OCI-LY7 (cell line): ENCODE measurements around the gene PARD3B. TPM values are rescaled to one million over a fixed set of nuclear protein-coding genes. Genes with fewer than 3 reads are reported as not detected.

Experiments used
- BruUV-seq: library from RNA; stranded (reverse); fragments of 400-500 nt; replicated peaks from 2 replicates; lab custom pipeline; 2021; lab: Mats Ljungman, UMichigan
- CTCF ChIA-PET: fragments of 300-600 bp; sonication (Branson Sonifier 250); formaldehyde crosslinking; loops from one replicate; lab custom pipeline; 2022; ENCODE audit warnings: antibody characterized with exemption; ENCODE audit not compliant: unreplicated experiment; lab: Charles Lee
- POLR2A ChIA-PET: fragments of 300-600 bp; sonication (Branson Sonifier 250); formaldehyde crosslinking; loops from one replicate; lab custom pipeline; 2022; ENCODE audit warnings: antibody characterized with exemption; lab: Charles Lee
- DNase-seq: peaks from one replicate; pipeline ENCODE4 v3.0.0-alpha.2; 2015; ENCODE audit warnings: low spot score
- H2AFZ ChIP-seq: fragments of 200-600 bp; sonication (generic), shearing (Covaris generic); 2 replicates; pipeline ENCODE4 v1.6.1; 2014; ENCODE audit warnings: mild to moderate bottlenecking, antibody characterized with exemption, low read length, moderate library complexity
- H3K27ac ChIP-seq: fragments of 200-600 bp; sonication (generic); 2 replicates; pipeline ENCODE4 v1.5.1; 2014; ENCODE audit warnings: mixed run types, low read depth, mild to moderate bottlenecking, moderate library complexity, low read length, inconsistent platforms; ENCODE audit not compliant: poor library complexity, severe bottlenecking
- H3K36me3 ChIP-seq: fragments of 200-600 bp; sonication (generic); 2 replicates; pipeline ENCODE4 v1.6.1; 2014; ENCODE audit warnings: mild to moderate bottlenecking, antibody characterized with exemption, low read length, moderate library complexity, mixed read lengths; ENCODE audit not compliant: insufficient read depth
- H3K4me1 ChIP-seq: fragments of 200-600 bp; sonication (generic); 2 replicates; pipeline ENCODE4 v1.5.1; 2014; ENCODE audit warnings: mild to moderate bottlenecking, low read length; ENCODE audit not compliant: insufficient read depth, poor library complexity, severe bottlenecking
- H3K4me2 ChIP-seq: fragments of 200-600 bp; sonication (generic); 2 replicates; pipeline ENCODE4 v1.6.1; 2014; ENCODE audit warnings: mild to moderate bottlenecking, low read length
- H3K4me3 ChIP-seq: fragments of 200-600 bp; sonication (generic); 2 replicates; pipeline ENCODE4 v1.5.1; 2014; ENCODE audit warnings: mild to moderate bottlenecking, low read depth, low read length; ENCODE audit not compliant: poor library complexity, severe bottlenecking
- H3K79me2 ChIP-seq: fragments of 200-600 bp; sonication (generic); 2 replicates; pipeline ENCODE4 v1.6.1; 2016; ENCODE audit warnings: low read depth, mild to moderate bottlenecking, low read length, moderate library complexity, mixed read lengths; ENCODE audit not compliant: insufficient read depth
- H3K9me2 ChIP-seq: fragments of 200-600 bp; sonication (generic); 2 replicates; pipeline ENCODE4 v1.6.1; 2016; ENCODE audit warnings: mild to moderate bottlenecking, low read length, mixed read lengths; ENCODE audit not compliant: insufficient read depth
- H3K9me3 ChIP-seq: fragments of 200-600 bp; sonication (generic); 2 replicates; pipeline ENCODE4 v1.6.1; 2014; ENCODE audit warnings: mild to moderate bottlenecking, mixed run types, low read length, mixed read lengths
- H4K20me1 ChIP-seq: fragments of 200-600 bp; sonication (generic); 2 replicates; pipeline ENCODE4 v1.6.1; 2014; ENCODE audit warnings: mild to moderate bottlenecking, antibody characterized with exemption, low read length, moderate library complexity, mixed read lengths; ENCODE audit not compliant: insufficient read depth
- CTCF ChIP-seq: fragments of 200-600 bp; sonication (generic); conservative IDR thresholded peaks from 2 replicates; pipeline ENCODE4 v1.5.1; 2014; ENCODE audit warnings: mild to moderate bottlenecking, antibody characterized with exemption, low read length, moderate library complexity, mixed read lengths
- EZH2phosphoT487 ChIP-seq: fragments of 200-600 bp; sonication (generic); IDR thresholded peaks from 2 replicates; pipeline ENCODE4 v1.6.1; 2018; ENCODE audit warnings: low read depth, borderline replicate concordance, mild to moderate bottlenecking, mixed run types, antibody characterized with exemption, low read length, moderate library complexity, mixed read lengths
- intact Hi-C: fragments of 100-400 bp; cut with micrococcal nuclease; formaldehyde crosslinking; loops from one replicate; pipeline ENCODE4 v1.10.0; 2022; ENCODE audit not compliant: unreplicated experiment
- total RNA-seq, 2 experiments: library from RNA; depleted of rRNA in 1 of 2; stranded (reverse); fragments of >200 nt in 1 of 2; shearing (Covaris generic) in 1 of 2; gene quantifications; 2 replicates each; pipeline ENCODE4 v1.2.3, GENCODE V29; 2014 to 2022

PARD3B gene
- total RNA-seq, 2 experiments from 2014 or later, result not detected

GRCh38 chr2:205237524-205237923, 692.2 kb downstream of the PARD3B start:
- intact Hi-C loops, result no loop called here
- Histone ChIP-seq H3K9me3 (no peaks in the 10 kb centered on the region), H4K20me1 (no peaks in the 10 kb centered on the region), H3K27ac (no peak overlapping the region), H3K4me2 (no peak overlapping the region), H3K4me3 (no peak overlapping the region), H3K36me3 (no peaks in the 10 kb centered on the region), H2AFZ (no peak overlapping the region), H3K79me2 (no peaks in the 10 kb centered on the region), H3K4me1 (no peaks in the 10 kb centered on the region), H3K9me2 (no peaks in the 10 kb centered on the region)
- POLR2A ChIA-PET, result no interaction called here
- CTCF ChIA-PET, result no interaction called here
- TF ChIP-seq CTCF (0 out of 2 replicates have a peak, but pooled peaks have one; percentile 30), EZH2phosphoT487 (no peak)
- no TSS peak for BruUV-seq
- DNase-seq, result no peak

- Histone ChIP-seq H3K27ac (no peak overlapping the region), H4K20me1 (no peaks in the 10 kb centered on the region), H3K4me2 (no peak overlapping the region), H2AFZ (no peak overlapping the region), H3K36me3 (no peaks in the 10 kb centered on the region), H3K9me3 (no peaks in the 10 kb centered on the region), H3K9me2 (no peaks in the 10 kb centered on the region), H3K79me2 (no peaks in the 10 kb centered on the region), H3K4me3 (no peak overlapping the region), H3K4me1 (no peaks in the 10 kb centered on the region)
- ChIA-PET CTCF (no interaction called here), POLR2A (no interaction called here)
- DNase-seq, result no peak
- TF ChIP-seq EZH2phosphoT487 (no peak), CTCF (no peak)
- intact Hi-C loops, result no loop called here
- BruUV-seq, result no TSS peak
Observed at GRCh38 chr2:205245001-205245400, 699.7 kb downstream of the PARD3B start.

GRCh38 chr2:205245652-205246051, 700.4 kb downstream of the PARD3B start:
- Histone ChIP-seq H3K27ac (no peak overlapping the region), H3K4me2 (no peak overlapping the region), H3K36me3 (no peaks in the 10 kb centered on the region), H2AFZ (no peak overlapping the region), H4K20me1 (no peaks in the 10 kb centered on the region), H3K4me3 (no peak overlapping the region), H3K4me1 (no peaks in the 10 kb centered on the region), H3K9me2 (no peaks in the 10 kb centered on the region), H3K79me2 (no peaks in the 10 kb centered on the region), H3K9me3 (no peaks in the 10 kb centered on the region)
- CTCF ChIA-PET, result no interaction called here
- intact Hi-C loops, result no loop called here
- TF ChIP-seq CTCF (no peak), EZH2phosphoT487 (no peak)
- DNase-seq, result no peak
- POLR2A ChIA-PET, result no interaction called here
- no TSS peak for BruUV-seq
